ENCODE results near the gene SPINK7. TPM values are rescaled to one million over a fixed set of nuclear protein-coding genes. Genes with fewer than 3 reads are reported as not detected.
"Not testable (repeated sequence)": the region's sequence is repeated elsewhere in the genome, so short reads cannot be mapped to it uniquely, and the experiment has no call there.

Gene SPINK7
- total RNA-seq, 1 experiment from 2014 or later, result not detected

GRCh38 chr5:148281336-148281735, 30.9 kb upstream of the SPINK7 start:
- H2AFZ ChIP-seq; H4K20me1 ChIP-seq (ENCODE audit: insufficient read depth); intact Hi-C loops (cut with micrococcal nuclease; ENCODE audit: unreplicated experiment); BruUV-seq (replicated peaks); H3K27me3 ChIP-seq (ENCODE audit: insufficient read depth, low read depth); H3K36me3 ChIP-seq (ENCODE audit: low read depth); H3F3A ChIP-seq (ENCODE audit: insufficient read depth, low read depth); H3K4me1 ChIP-seq (replicated peaks; ENCODE audit: insufficient read depth); H3K79me2 ChIP-seq (ENCODE audit: low read depth); H3K4me2 ChIP-seq; H3K9me2 ChIP-seq (ENCODE audit: insufficient read depth); H3K27ac ChIP-seq; H3K9me3 ChIP-seq (ENCODE audit: insufficient read depth, low read depth); DNase-seq; H3K4me3 ChIP-seq; CTCF ChIA-PET; POLR2A ChIA-PET (ENCODE audit: unreplicated experiment): not testable (repeated sequence)

GRCh38 chr5:148290271-148291195, 21.7 kb upstream of the SPINK7 start:
- Histone ChIP-seq H3K27ac (no peak overlapping the region), H3K4me2 (no peak overlapping the region), H3K36me3 (ENCODE audit: low read depth) (no peaks in the 10 kb centered on the region), H3K79me2 (ENCODE audit: low read depth) (no peaks in the 10 kb centered on the region), H4K20me1 (ENCODE audit: insufficient read depth) (no peaks in the 10 kb centered on the region), H3K9me2 (ENCODE audit: insufficient read depth) (no peaks in the 10 kb centered on the region), H3F3A (ENCODE audit: insufficient read depth, low read depth) (no peaks in the 10 kb centered on the region), H3K27me3 (ENCODE audit: insufficient read depth, low read depth) (no peaks in the 10 kb centered on the region), H3K9me3 (ENCODE audit: insufficient read depth, low read depth) (no peaks in the 10 kb centered on the region), H3K4me1 (replicated peaks; ENCODE audit: insufficient read depth) (no peaks in the 10 kb centered on the region), H3K4me3 (no peak overlapping the region), H2AFZ (no peak overlapping the region)
- ChIA-PET CTCF (interaction anchor here (0.5 to 1.4 kb wide), 5 partner anchors 92 to 1444 kb away, joined by 3 to 10 read pairs (median 5); no protein-coding TSS in a partner anchor), POLR2A (ENCODE audit: unreplicated experiment) (no interaction called here)
- no TSS peak for BruUV-seq (replicated peaks)
- TF ChIP-seq EZH2 (IDR thresholded peaks at IDR 0.05; ENCODE audit: low read depth) (no peak), CTCF (conservative IDR thresholded peaks at IDR 0.05) (peak; percentile 68)
- no peak for DNase-seq
- intact Hi-C loops (cut with micrococcal nuclease; ENCODE audit: unreplicated experiment), result loop anchor here (1.0 to 5.0 kb wide), 3 partner anchors 62 to 438 kb away; no protein-coding TSS in a partner anchor

- H3K36me3 ChIP-seq (ENCODE audit: low read depth), result no peaks in the 10 kb centered on the region
- intact Hi-C loops (cut with micrococcal nuclease; ENCODE audit: unreplicated experiment), result no loop called here
- no peaks in the 10 kb centered on the region; the same call in 1 of the 2 replicates for H4K20me1 ChIP-seq (ENCODE audit: insufficient read depth)
- TF ChIP-seq CTCF (conservative IDR thresholded peaks at IDR 0.05), result no peak
- no peak for TF ChIP-seq EZH2 (IDR thresholded peaks at IDR 0.05; ENCODE audit: low read depth)
- no peak overlapping the region for H3K4me3 ChIP-seq
- no peak for DNase-seq
- no peaks in the 10 kb centered on the region for H3F3A ChIP-seq (ENCODE audit: insufficient read depth, low read depth)
- H3K9me3 ChIP-seq (ENCODE audit: insufficient read depth, low read depth), result no peaks in the 10 kb centered on the region; the same call in 1 of the 2 replicates
- POLR2A ChIA-PET (ENCODE audit: unreplicated experiment), result no interaction called here
- no peaks in the 10 kb centered on the region for H3K79me2 ChIP-seq (ENCODE audit: low read depth)
- H3K4me2 ChIP-seq, result no peak overlapping the region
- no peak overlapping the region for H2AFZ ChIP-seq
- no peaks in the 10 kb centered on the region for H3K9me2 ChIP-seq (ENCODE audit: insufficient read depth)
- no TSS peak for BruUV-seq (replicated peaks)
- CTCF ChIA-PET, result no interaction called here
- no peak overlapping the region for H3K27ac ChIP-seq
- H3K27me3 ChIP-seq (ENCODE audit: insufficient read depth, low read depth), result no peaks in the 10 kb centered on the region
- H3K4me1 ChIP-seq (replicated peaks; ENCODE audit: insufficient read depth), result no peaks in the 10 kb centered on the region
Observed at GRCh38 chr5:148297731-148298130, 14.5 kb upstream of the SPINK7 start.
